Measurements from ENCODE around the gene ARL8B. TPM values are rescaled to one million over a fixed set of nuclear protein-coding genes. Genes with fewer than 3 reads are reported as not detected.

ARL8B gene
- total RNA-seq, 1 experiment from 2014 or later, result 29.0 TPM

GRCh38 chr3:5220193-5220592 is 98.1 kb downstream of the ARL8B start:
- H3K9me3 Mint-ChIP-seq, result no peaks in the 10 kb centered on the region
- Histone ChIP-seq H4K91ac (ENCODE audit: insufficient read length, low read depth, low read length) (no peak overlapping the region), H4K8ac (replicated peaks; ENCODE audit: insufficient read length, low read depth, low read length) (no peak overlapping the region), H3K18ac (ENCODE audit: insufficient read length, low read depth, low read length) (no peak overlapping the region), H4K20me1 (ENCODE audit: control insufficient read depth, insufficient read depth, insufficient read length) (no peaks in the 10 kb centered on the region), H3K79me2 (ENCODE audit: insufficient read depth, low read length) (no peaks in the 10 kb centered on the region), H2AK5ac (ENCODE audit: insufficient read length, low read length) (no peak overlapping the region), H3K79me1 (ENCODE audit: insufficient read depth, low read depth, low read length, poor library complexity, severe bottlenecking) (no peaks in the 10 kb centered on the region), H3K23me2 (ENCODE audit: insufficient read length, low read depth, low read length, poor library complexity, severe bottlenecking) (no peaks in the 10 kb centered on the region), H3K14ac (ENCODE audit: insufficient read depth, low read length) (no peak overlapping the region), H3K27ac (ENCODE audit: insufficient read length, low read depth, low read length) (no peak overlapping the region), H3K23ac (ENCODE audit: insufficient read length, low read depth, low read length) (no peak overlapping the region), H3K4me2 (ENCODE audit: insufficient read depth, insufficient read length, low read length) (no peak overlapping the region), H2BK5ac (ENCODE audit: insufficient read length, low read length) (no peak overlapping the region), H3K56ac (ENCODE audit: insufficient read length, low read depth, low read length) (no peak overlapping the region), H2BK20ac (ENCODE audit: low read depth, low read length, poor library complexity, severe bottlenecking) (no peak overlapping the region), H3K9ac (ENCODE audit: extremely low read depth, insufficient read length, low read length) (no peak overlapping the region), H4K5ac (ENCODE audit: insufficient read length, low read depth, low read length) (no peak overlapping the region), H2AFZ (ENCODE audit: low read length) (no peak overlapping the region), H2BK12ac (ENCODE audit: insufficient read length, low read depth, low read length) (no peak overlapping the region), H3K9me3 (ENCODE audit: control insufficient read depth, low read depth, low read length) (no peaks in the 10 kb centered on the region), H3K4ac (ENCODE audit: low read depth, low read length) (no peak overlapping the region), H2BK15ac (ENCODE audit: low read depth, low read length) (no peak overlapping the region), H2BK120ac (ENCODE audit: low read depth, low read length, poor library complexity, severe bottlenecking) (no peak overlapping the region), H3K27me3 (ENCODE audit: insufficient read depth, low read length) (no peaks in the 10 kb centered on the region), H3T11ph (ENCODE audit: low read length) (no peak overlapping the region), H3K4me1 (ENCODE audit: insufficient read depth, low read length) (no peaks in the 10 kb centered on the region; the same call in 1 of the 2 replicates)
- no peaks in the 10 kb centered on the region for H3K27me3 Mint-ChIP-seq (ENCODE audit: low read depth)
- peak overlapping the region; percentile 34 to 84 (median 61); a peak in 6 of 7 replicates for H3K27ac Mint-ChIP-seq
- TF ChIP-seq, protein P1, sequence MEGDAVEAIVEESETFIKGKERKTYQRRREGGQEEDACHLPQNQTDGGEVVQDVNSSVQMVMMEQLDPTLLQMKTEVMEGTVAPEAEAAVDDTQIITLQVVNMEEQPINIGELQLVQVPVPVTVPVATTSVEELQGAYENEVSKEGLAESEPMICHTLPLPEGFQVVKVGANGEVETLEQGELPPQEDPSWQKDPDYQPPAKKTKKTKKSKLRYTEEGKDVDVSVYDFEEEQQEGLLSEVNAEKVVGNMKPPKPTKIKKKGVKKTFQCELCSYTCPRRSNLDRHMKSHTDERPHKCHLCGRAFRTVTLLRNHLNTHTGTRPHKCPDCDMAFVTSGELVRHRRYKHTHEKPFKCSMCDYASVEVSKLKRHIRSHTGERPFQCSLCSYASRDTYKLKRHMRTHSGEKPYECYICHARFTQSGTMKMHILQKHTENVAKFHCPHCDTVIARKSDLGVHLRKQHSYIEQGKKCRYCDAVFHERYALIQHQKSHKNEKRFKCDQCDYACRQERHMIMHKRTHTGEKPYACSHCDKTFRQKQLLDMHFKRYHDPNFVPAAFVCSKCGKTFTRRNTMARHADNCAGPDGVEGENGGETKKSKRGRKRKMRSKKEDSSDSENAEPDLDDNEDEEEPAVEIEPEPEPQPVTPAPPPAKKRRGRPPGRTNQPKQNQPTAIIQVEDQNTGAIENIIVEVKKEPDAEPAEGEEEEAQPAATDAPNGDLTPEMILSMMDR (conservative IDR thresholded peaks at IDR 0.05), result no peak
- H3K4me1 Mint-ChIP-seq, result peaks cover 33 to 45% of the 10 kb centered on the region in 2 experiments
- DNase-seq, result no peak
- peaks cover 16 to 20% (median 20%) of the 10 kb centered on the region in 3 experiments; a peak in 6 of 7 replicates for H3K36me3 Mint-ChIP-seq (ENCODE audit: insufficient read depth in 1 of 3, low read depth in 3 of 3)
- peak overlapping the region in 1 of 2 experiments; percentile 15; a peak in 2 of 5 replicates for H3K4me3 Mint-ChIP-seq
- no CpG with 5 or more reads among the region's 5 CpGs for WGBS (ENCODE audit: extremely low coverage, insufficient read length, low lambda C conversion rate)
